Measurements from ENCODE around the gene HELQ. TPM values are rescaled to one million over a fixed set of nuclear protein-coding genes. Genes with fewer than 3 reads are reported as not detected.
A peak's percentile ranks its signal among the peaks of the same experiment; 100 is the strongest.
"Not testable (repeated sequence)": the region's sequence is repeated elsewhere in the genome, so short reads cannot be mapped to it uniquely, and the experiment has no call there.

The HELQ gene
- total and polyA plus RNA-seq, 4 donors, result 5.2 to 22.0 (median 12.9) TPM

- no peak overlapping the region for H3K27ac ChIP-seq (ENCODE audit: low read depth in 1 of 2, low read length in 1 of 2)
- H3K36me3 ChIP-seq (ENCODE audit: control insufficient read depth in 4 of 4, insufficient read depth in 4 of 4, low read length in 4 of 4), result peaks cover 0 to 6% (median 3%) of the 10 kb centered on the region in 4 donors
- ATAC-seq (ENCODE audit: insufficient read depth, low FRiP score) (no peak), DNase-seq (peak in 1 of 3 donors; percentile 3)
- H3K9me3 ChIP-seq (ENCODE audit: control insufficient read depth in 4 of 4, insufficient read depth in 3 of 4, low read length in 3 of 4), result no peaks in the 10 kb centered on the region
- no peak overlapping the region for H3K4me3 ChIP-seq
- WGBS, 2 donors, result 88 to 96% methylated on average over 5 of the region's 5 CpGs
- TF ChIP-seq CTCF (IDR thresholded peaks at IDR 0.05; ENCODE audit: control extremely low read depth, extremely low read depth), result no peak
- H3K27me3 ChIP-seq (ENCODE audit: control insufficient read depth in 3 of 3, insufficient read depth in 3 of 3, low read length in 2 of 3), result no peaks in the 10 kb centered on the region
- H3K4me1 ChIP-seq (ENCODE audit: control insufficient read depth in 5 of 5, insufficient read depth in 5 of 5, low read length in 5 of 5), result no peaks in the 10 kb centered on the region
- H3K9ac ChIP-seq (ENCODE audit: insufficient read depth in 1 of 2, low read length in 2 of 2), result no peak overlapping the region
Observed at GRCh38 chr4:83405844-83406816, 49.5 kb downstream of the HELQ start.

GRCh38 chr4:83398158-83398557 lies 57.5 kb downstream of the HELQ start:
- not testable (repeated sequence) for ATAC-seq (ENCODE audit: insufficient read depth, low FRiP score); H3K36me3 ChIP-seq (ENCODE audit: control insufficient read depth in 4 of 4, insufficient read depth in 4 of 4, low read length in 4 of 4); H3K27me3 ChIP-seq (ENCODE audit: control insufficient read depth in 3 of 3, insufficient read depth in 3 of 3, low read length in 2 of 3); H3K4me1 ChIP-seq (ENCODE audit: control insufficient read depth in 5 of 5, insufficient read depth in 5 of 5, low read length in 5 of 5); H3K9ac ChIP-seq (ENCODE audit: insufficient read depth in 1 of 2, low read length in 2 of 2); H3K9me3 ChIP-seq (ENCODE audit: control insufficient read depth in 4 of 4, insufficient read depth in 3 of 4, low read length in 3 of 4); H3K4me3 ChIP-seq; DNase-seq; H3K27ac ChIP-seq (ENCODE audit: low read depth in 1 of 2, low read length in 1 of 2)
- 95% methylated on average over 10 of the region's 10 CpGs for WGBS, 2 donors

GRCh38 chr4:83393908-83394307 lies 61.7 kb downstream of the HELQ start:
- no peak for ATAC-seq (ENCODE audit: insufficient read depth, low FRiP score)
- Histone ChIP-seq H3K4me3 (no peak overlapping the region), H3K9ac (ENCODE audit: insufficient read depth in 1 of 2, low read length in 2 of 2) (no peak overlapping the region), H3K36me3 (ENCODE audit: control insufficient read depth in 4 of 4, insufficient read depth in 4 of 4, low read length in 4 of 4) (no peaks in the 10 kb centered on the region), H3K4me1 (ENCODE audit: control insufficient read depth in 5 of 5, insufficient read depth in 5 of 5, low read length in 5 of 5) (no peaks in the 10 kb centered on the region), H3K27ac (ENCODE audit: low read depth in 1 of 2, low read length in 1 of 2) (no peak overlapping the region), H3K9me3 (ENCODE audit: control insufficient read depth in 4 of 4, insufficient read depth in 3 of 4, low read length in 3 of 4) (no peaks in the 10 kb centered on the region), H3K27me3 (ENCODE audit: control insufficient read depth in 3 of 3, insufficient read depth in 3 of 3, low read length in 2 of 3) (no peaks in the 10 kb centered on the region)
- TF ChIP-seq CTCF (IDR thresholded peaks at IDR 0.05; ENCODE audit: control extremely low read depth, extremely low read depth), result no peak
- 70 to 78% methylated on average over 4 of the region's 4 CpGs for WGBS, 2 donors
- no peak for DNase-seq

- no peak for TF ChIP-seq CTCF (IDR thresholded peaks at IDR 0.05; ENCODE audit: control extremely low read depth, extremely low read depth)
- H3K36me3 ChIP-seq (ENCODE audit: control insufficient read depth in 4 of 4, insufficient read depth in 4 of 4, low read length in 4 of 4), result no peaks in the 10 kb centered on the region
- H3K9ac ChIP-seq (ENCODE audit: insufficient read depth in 1 of 2, low read length in 2 of 2), result no peak overlapping the region
- ATAC-seq (ENCODE audit: insufficient read depth, low FRiP score), result no peak
- H3K4me1 ChIP-seq (ENCODE audit: control insufficient read depth in 5 of 5, insufficient read depth in 5 of 5, low read length in 5 of 5), result no peaks in the 10 kb centered on the region
- H3K9me3 ChIP-seq (ENCODE audit: control insufficient read depth in 4 of 4, insufficient read depth in 3 of 4, low read length in 3 of 4), result no peaks in the 10 kb centered on the region
- H3K27me3 ChIP-seq (ENCODE audit: control insufficient read depth in 3 of 3, insufficient read depth in 3 of 3, low read length in 2 of 3), result no peaks in the 10 kb centered on the region
- DNase-seq, result no peak
- H3K27ac ChIP-seq (ENCODE audit: low read depth in 1 of 2, low read length in 1 of 2), result no peak overlapping the region
- no peak overlapping the region for H3K4me3 ChIP-seq
- 87 to 92% methylated on average over 2 of the region's 2 CpGs for WGBS, 2 donors
Observed at GRCh38 chr4:83392562-83392961, 63.1 kb downstream of the HELQ start.

Data from lung (tissue), 12 donors.